ENCODE measurements around the gene ILF3.

Gene ILF3

DNA sequence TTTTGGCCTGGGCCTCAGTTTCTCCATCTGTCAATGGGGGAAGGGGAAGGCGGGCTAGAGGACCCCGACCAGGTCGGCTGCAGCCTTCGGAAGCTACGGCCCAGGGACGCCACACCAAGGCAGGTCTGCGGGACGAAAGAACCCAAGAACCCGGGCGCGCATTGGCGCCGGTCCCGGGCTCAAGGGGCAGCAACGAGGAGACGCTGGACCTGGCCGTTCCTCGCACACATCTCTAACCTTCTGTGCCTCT, 739 bp upstream of the ILF3 start:
- no peak for DNase-seq (ENCODE audit: low read depth in 1 of 2, low spot score in 1 of 2)
- no peaks in the 10 kb centered on the region for H3K27me3 ChIP-seq (ENCODE audit: insufficient read depth, poor library complexity, severe bottlenecking)
- TF ChIP-seq POLR2AphosphoS5 (IDR thresholded peaks at IDR 0.05; ENCODE audit: low read depth) = no peak
- TF ChIP-seq, protein P1, sequence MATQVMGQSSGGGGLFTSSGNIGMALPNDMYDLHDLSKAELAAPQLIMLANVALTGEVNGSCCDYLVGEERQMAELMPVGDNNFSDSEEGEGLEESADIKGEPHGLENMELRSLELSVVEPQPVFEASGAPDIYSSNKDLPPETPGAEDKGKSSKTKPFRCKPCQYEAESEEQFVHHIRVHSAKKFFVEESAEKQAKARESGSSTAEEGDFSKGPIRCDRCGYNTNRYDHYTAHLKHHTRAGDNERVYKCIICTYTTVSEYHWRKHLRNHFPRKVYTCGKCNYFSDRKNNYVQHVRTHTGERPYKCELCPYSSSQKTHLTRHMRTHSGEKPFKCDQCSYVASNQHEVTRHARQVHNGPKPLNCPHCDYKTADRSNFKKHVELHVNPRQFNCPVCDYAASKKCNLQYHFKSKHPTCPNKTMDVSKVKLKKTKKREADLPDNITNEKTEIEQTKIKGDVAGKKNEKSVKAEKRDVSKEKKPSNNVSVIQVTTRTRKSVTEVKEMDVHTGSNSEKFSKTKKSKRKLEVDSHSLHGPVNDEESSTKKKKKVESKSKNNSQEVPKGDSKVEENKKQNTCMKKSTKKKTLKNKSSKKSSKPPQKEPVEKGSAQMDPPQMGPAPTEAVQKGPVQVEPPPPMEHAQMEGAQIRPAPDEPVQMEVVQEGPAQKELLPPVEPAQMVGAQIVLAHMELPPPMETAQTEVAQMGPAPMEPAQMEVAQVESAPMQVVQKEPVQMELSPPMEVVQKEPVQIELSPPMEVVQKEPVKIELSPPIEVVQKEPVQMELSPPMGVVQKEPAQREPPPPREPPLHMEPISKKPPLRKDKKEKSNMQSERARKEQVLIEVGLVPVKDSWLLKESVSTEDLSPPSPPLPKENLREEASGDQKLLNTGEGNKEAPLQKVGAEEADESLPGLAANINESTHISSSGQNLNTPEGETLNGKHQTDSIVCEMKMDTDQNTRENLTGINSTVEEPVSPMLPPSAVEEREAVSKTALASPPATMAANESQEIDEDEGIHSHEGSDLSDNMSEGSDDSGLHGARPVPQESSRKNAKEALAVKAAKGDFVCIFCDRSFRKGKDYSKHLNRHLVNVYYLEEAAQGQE (IDR thresholded peaks at IDR 0.05; ENCODE audit: insufficient replicate concordance, low read depth) = no peak
- no peak for TF ChIP-seq GABPA (IDR thresholded peaks at IDR 0.05; ENCODE audit: low read depth)
- no peak for TF ChIP-seq CTCF (IDR thresholded peaks at IDR 0.05; ENCODE audit: insufficient read depth, low read length)
- TF ChIP-seq SPI1 (IDR thresholded peaks at IDR 0.05; ENCODE audit: borderline replicate concordance, low read depth) = no peak

DNA sequence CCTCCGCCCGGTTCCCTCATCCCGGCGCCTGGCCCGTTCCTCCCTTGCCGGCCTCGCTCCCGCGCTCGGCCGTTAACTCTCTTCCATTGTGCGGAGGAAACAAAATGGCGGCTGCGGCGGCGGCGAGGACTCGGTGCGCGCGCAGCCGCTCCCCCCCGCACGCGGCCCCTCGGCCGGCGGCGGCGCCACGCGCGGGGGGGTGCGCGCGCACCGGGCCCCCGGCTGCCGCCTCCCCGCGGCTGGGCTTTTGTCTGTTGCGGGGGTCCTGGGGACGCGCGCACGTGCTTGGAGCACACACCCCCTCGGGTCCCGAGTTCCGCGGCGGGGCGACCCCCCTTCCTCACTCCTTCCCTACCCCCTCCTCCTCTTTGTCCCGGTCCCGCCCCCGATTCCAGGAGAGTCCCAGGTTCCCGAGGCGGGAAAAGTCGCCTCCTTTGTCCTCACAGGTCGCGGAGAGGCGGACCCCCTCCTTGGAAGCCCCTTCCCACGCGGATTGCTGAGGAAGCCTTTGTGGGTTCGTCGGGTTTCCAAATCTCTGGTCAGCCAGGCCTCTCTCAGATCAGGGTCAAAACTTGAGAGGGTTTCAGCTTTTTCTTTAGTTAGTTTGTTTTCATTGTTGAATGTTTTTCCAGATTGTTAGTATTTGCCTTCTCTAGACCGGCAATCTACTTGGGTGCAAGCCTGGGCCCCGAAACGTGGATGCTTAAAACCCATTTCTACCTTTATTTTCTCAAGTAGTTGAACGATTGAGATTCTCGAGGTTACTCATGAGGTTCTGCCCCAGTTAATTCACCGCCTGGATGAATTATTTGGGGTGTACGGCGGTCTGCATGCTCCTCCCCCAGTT, 687 bp downstream of the ILF3 start:
- Histone ChIP-seq H3K4me3 (replicated peaks; ENCODE audit: insufficient read depth, low read length) (peak overlapping the region; percentile 87), H3K27me3 (ENCODE audit: insufficient read depth, poor library complexity, severe bottlenecking) (no peaks in the 10 kb centered on the region), H3K27ac (replicated peaks) (peak overlapping the region; percentile 95)
- peak in 1 of 2 experiments; percentile 51 for DNase-seq (ENCODE audit: low read depth in 1 of 2, low spot score in 1 of 2)
- TF ChIP-seq, protein P1 (IDR thresholded peaks at IDR 0.05; ENCODE audit: insufficient replicate concordance, low read depth) = no peak
- TF ChIP-seq CTCF (IDR thresholded peaks at IDR 0.05; ENCODE audit: insufficient read depth, low read length) (no peak), SPI1 (IDR thresholded peaks at IDR 0.05; ENCODE audit: borderline replicate concordance, low read depth) (no peak), GABPA (IDR thresholded peaks at IDR 0.05; ENCODE audit: low read depth) (no peak), POLR2AphosphoS5 (IDR thresholded peaks at IDR 0.05; ENCODE audit: low read depth) (no peak)

More for the DNA sequence above, 739 bp upstream of the ILF3 start:
- peak overlapping the region; percentile 95 for H3K27ac ChIP-seq (replicated peaks)
- peak overlapping the region; percentile 87 for H3K4me3 ChIP-seq (replicated peaks; ENCODE audit: insufficient read depth, low read length)

GRCh38 chr19:10655457-10656312, 1.5 kb downstream of the ILF3 start:
- TF ChIP-seq GABPA (IDR thresholded peaks at IDR 0.05; ENCODE audit: low read depth) = no peak
- no peak for TF ChIP-seq CTCF (IDR thresholded peaks at IDR 0.05; ENCODE audit: insufficient read depth, low read length)
- no peak for TF ChIP-seq POLR2AphosphoS5 (IDR thresholded peaks at IDR 0.05; ENCODE audit: low read depth)
- TF ChIP-seq SPI1 (IDR thresholded peaks at IDR 0.05; ENCODE audit: borderline replicate concordance, low read depth) = no peak
- TF ChIP-seq, protein P1 (IDR thresholded peaks at IDR 0.05; ENCODE audit: insufficient replicate concordance, low read depth) = no peak
- peak in 1 of 2 experiments; percentile 25 for DNase-seq (ENCODE audit: low read depth in 1 of 2, low spot score in 1 of 2)
- Histone ChIP-seq H3K4me3 (replicated peaks; ENCODE audit: insufficient read depth, low read length) (peak overlapping the region; percentile 87), H3K27me3 (ENCODE audit: insufficient read depth, poor library complexity, severe bottlenecking) (no peaks in the 10 kb centered on the region), H3K27ac (replicated peaks) (peak overlapping the region; percentile 95)
